Activated CD4-positive, alpha-beta memory T cell treated with anti-CD3 and anti-CD28 coated beads for 36 hours (primary cell): ENCODE data around the gene C1QTNF2. TPM values are rescaled to one million over a fixed set of nuclear protein-coding genes. Genes with fewer than 3 reads are reported as not detected.

Experiments used
- CTCF ChIA-PET: fragments of 350-600 bp; sonication (Branson Sonifier 250); formaldehyde crosslinking; loops from one replicate; lab custom pipeline; 2021; ENCODE audit warnings: antibody characterized with exemption, inconsistent platforms; lab: Charles Lee
- POLR2A ChIA-PET: fragments of 350-600 bp; sonication (Branson Sonifier 250); formaldehyde crosslinking; loops from one replicate; lab custom pipeline; 2021; ENCODE audit warnings: antibody characterized with exemption; lab: Charles Lee
- DNase-seq: peaks from one replicate; pipeline ENCODE4 v3.0.0-alpha.2; 2020
- H3K27ac Mint-ChIP-seq: one replicate; pipeline ENCODE4 v1.8.0; 2021; ENCODE audit warnings: mixed read lengths
- H3K27me3 Mint-ChIP-seq: one replicate; pipeline ENCODE4 v1.8.0; 2021; ENCODE audit warnings: mixed read lengths
- H3K36me3 Mint-ChIP-seq: one replicate; pipeline ENCODE4 v1.8.0; 2021; ENCODE audit warnings: mixed read lengths
- H3K4me1 Mint-ChIP-seq: one replicate; pipeline ENCODE4 v1.8.0; 2021; ENCODE audit warnings: low read depth, mixed read lengths
- H3K4me3 Mint-ChIP-seq: one replicate; pipeline ENCODE4 v1.8.0; 2021; ENCODE audit warnings: mild to moderate bottlenecking, mixed read lengths
- H3K9me3 Mint-ChIP-seq: one replicate; pipeline ENCODE4 v1.8.0; 2021; ENCODE audit warnings: mixed read lengths
- intact Hi-C: fragments of 100-400 bp; cut with micrococcal nuclease; formaldehyde crosslinking; loops from one replicate; pipeline ENCODE4 v1.15.1; 2023
- total RNA-seq, 2 experiments: library from RNA; stranded (reverse); gene quantifications; one replicate each; pipeline ENCODE4 v1.2.3, GENCODE V29; 2021

Gene C1QTNF2
- total RNA-seq, 2 experiments from 2014 or later: not detected

DNA sequence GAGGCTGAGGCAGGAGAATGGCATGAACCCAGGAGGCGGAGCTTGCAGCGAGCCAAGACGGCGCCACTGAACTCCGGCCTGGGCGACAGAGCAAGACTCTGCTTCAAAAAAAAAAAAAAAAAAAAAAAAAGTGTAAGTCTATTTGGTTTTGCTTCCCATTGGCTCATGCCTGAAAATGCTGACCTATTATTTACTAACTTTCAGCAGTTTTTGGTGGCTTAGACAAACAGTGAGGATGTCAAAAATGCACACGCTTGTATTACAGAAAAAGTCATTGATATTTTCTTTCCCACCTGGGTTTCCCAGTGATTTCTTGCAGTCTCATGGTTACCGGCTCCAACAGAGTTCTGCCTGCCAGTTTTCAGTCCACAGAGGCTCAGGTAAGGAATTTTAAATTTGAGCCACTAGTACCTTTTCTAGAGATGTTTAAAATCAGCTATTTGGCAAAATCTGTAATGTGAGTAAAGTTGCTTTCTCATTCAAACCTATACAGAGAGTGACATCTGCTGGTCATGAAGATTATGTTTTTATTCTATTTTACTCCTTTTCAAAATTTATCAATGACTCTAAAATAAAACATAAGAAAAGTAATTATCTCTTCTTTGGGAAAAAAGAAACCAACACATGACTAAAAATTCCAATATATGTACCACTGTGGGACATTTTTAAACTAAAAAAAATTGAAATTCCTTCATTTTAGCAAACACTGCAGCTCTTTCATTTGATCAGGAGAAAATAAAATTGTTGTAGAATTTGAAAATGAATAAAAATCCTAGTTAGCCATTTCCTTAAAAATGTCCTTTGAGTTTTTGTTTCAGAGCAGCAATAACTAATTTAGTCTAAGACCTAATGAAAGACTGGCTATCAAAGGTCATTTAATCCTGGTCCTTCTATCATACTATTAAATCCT is 20.6 kb upstream of the C1QTNF2 start:
- H3K4me1 Mint-ChIP-seq: no peaks in the 10 kb centered on the region
- no peaks in the 10 kb centered on the region for H3K27me3 Mint-ChIP-seq
- CTCF ChIA-PET: interaction anchor here (0.6 to 3.5 kb wide), 14 partner anchors 9 to 404 kb away, joined by 3 to 30 read pairs (median 4); partner anchors contain the start of genes C1QTNF2 and FAM200C
- intact Hi-C loops: loop anchor here (1.0 kb wide), 2 partner anchors 46 to 192 kb away; no protein-coding TSS in a partner anchor
- no peak overlapping the region for H3K4me3 Mint-ChIP-seq
- H3K9me3 Mint-ChIP-seq: peaks cover 20% of the 10 kb centered on the region
- H3K27ac Mint-ChIP-seq: no peak overlapping the region
- no peak for DNase-seq
- peaks cover 7% of the 10 kb centered on the region for H3K36me3 Mint-ChIP-seq
- POLR2A ChIA-PET: no interaction called here

DNA sequence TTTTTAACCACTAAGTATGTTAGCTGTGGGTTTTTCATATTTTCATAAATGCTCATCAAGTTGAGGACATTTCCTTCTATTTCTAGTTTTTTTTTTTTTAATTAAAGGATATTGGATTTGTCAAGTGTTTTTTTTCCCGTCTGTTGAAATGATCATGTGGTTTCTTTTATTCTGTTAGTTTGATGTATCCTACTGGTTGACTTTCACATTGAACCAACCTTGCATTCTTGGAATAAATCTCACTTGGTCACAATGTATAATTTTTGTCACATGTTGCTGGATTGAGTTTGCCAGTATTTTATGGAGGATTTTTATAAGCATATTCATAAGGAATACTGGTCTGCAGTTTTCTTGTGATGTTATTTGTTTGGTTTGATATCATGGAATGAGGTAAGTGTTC is 17.0 kb upstream of the C1QTNF2 start:
- intact Hi-C loops: no loop called here
- Mint-ChIP-seq H3K4me3 (no peak overlapping the region), H3K27ac (no peak overlapping the region), H3K27me3 (no peaks in the 10 kb centered on the region), H3K9me3 (peaks cover 20% of the 10 kb centered on the region), H3K36me3 (peaks cover 7% of the 10 kb centered on the region), H3K4me1 (no peaks in the 10 kb centered on the region)
- POLR2A ChIA-PET: no interaction called here
- CTCF ChIA-PET: no interaction called here
- DNase-seq: no peak

GRCh38 chr5:160385496-160385895 is 15.1 kb upstream of the C1QTNF2 start:
- peaks cover 20% of the 10 kb centered on the region for H3K9me3 Mint-ChIP-seq
- no peaks in the 10 kb centered on the region for H3K4me1 Mint-ChIP-seq
- no peak for DNase-seq
- peaks cover 7% of the 10 kb centered on the region for H3K36me3 Mint-ChIP-seq
- no peaks in the 10 kb centered on the region for H3K27me3 Mint-ChIP-seq
- intact Hi-C loops: no loop called here
- ChIA-PET POLR2A (no interaction called here), CTCF (no interaction called here)
- no peak overlapping the region for H3K4me3 Mint-ChIP-seq
- H3K27ac Mint-ChIP-seq: no peak overlapping the region

DNA sequence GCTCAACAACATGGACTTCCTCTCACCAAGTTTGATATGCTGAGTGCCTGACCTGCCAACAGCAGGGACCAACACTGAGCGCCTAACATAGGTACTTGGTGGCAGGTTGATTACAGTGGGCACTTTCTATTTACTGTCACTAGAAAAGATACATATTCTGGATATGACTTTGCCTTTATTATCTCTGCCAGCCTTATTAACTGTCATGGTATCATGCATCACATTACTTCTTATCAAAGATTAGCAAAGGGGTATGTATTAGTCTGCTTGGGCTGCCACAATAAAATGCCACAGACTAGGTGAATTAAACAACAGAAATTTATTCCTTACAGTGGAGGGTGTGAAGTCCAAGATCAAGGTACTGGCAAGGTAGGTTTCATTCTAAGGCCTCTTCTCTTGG is 14.3 kb upstream of the C1QTNF2 start:
- DNase-seq: no peak
- Mint-ChIP-seq H3K4me3 (no peak overlapping the region), H3K27me3 (peaks cover 2% of the 10 kb centered on the region), H3K9me3 (peaks cover 20% of the 10 kb centered on the region), H3K27ac (no peak overlapping the region), H3K36me3 (peaks cover 7% of the 10 kb centered on the region), H3K4me1 (no peaks in the 10 kb centered on the region)
- intact Hi-C loops: no loop called here
- CTCF ChIA-PET: no interaction called here
- POLR2A ChIA-PET: no interaction called here

DNA sequence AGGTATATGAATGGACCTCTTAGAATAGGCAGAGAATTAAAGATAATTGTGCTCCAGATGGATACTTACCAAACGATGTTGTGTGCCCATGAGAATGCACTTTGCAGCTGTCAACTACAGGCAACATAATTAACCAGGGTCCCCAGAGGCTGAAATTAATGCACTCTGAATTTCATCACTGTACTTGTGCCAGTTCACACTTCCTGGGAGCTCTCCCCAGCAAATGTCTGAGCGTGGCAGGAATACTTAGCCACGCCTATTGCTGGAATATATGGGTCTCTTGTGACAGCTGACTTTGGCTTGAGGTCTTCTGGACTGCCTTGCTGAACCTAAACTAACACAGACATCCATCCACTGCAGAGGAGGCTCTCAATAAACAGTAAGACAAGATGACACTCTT is 11.9 kb upstream of the C1QTNF2 start:
- Mint-ChIP-seq H3K4me1 (no peaks in the 10 kb centered on the region), H3K27ac (no peak overlapping the region), H3K36me3 (peaks cover 1% of the 10 kb centered on the region), H3K4me3 (no peak overlapping the region), H3K27me3 (peaks cover 8% of the 10 kb centered on the region), H3K9me3 (peaks cover 7% of the 10 kb centered on the region)
- intact Hi-C loops: no loop called here
- ChIA-PET POLR2A (no interaction called here), CTCF (interaction anchor here (1.0 kb wide), 1 partner anchor 8 kb away, joined by 3 read pairs; no protein-coding TSS in a partner anchor)
- no peak for DNase-seq

GRCh38 chr5:160380041-160380440 is 9.6 kb upstream of the C1QTNF2 start:
- H3K36me3 Mint-ChIP-seq: peaks cover 1% of the 10 kb centered on the region
- no peak overlapping the region for H3K4me3 Mint-ChIP-seq
- no peak for DNase-seq
- ChIA-PET CTCF (interaction anchor here (1.1 to 1.2 kb wide), 2 partner anchors 11 to 35 kb away, joined by 3 read pairs; no protein-coding TSS in a partner anchor), POLR2A (no interaction called here)
- peaks cover 19% of the 10 kb centered on the region for H3K27me3 Mint-ChIP-seq
- no peaks in the 10 kb centered on the region for H3K9me3 Mint-ChIP-seq
- intact Hi-C loops: no loop called here
- no peak overlapping the region for H3K27ac Mint-ChIP-seq
- no peaks in the 10 kb centered on the region for H3K4me1 Mint-ChIP-seq

DNA sequence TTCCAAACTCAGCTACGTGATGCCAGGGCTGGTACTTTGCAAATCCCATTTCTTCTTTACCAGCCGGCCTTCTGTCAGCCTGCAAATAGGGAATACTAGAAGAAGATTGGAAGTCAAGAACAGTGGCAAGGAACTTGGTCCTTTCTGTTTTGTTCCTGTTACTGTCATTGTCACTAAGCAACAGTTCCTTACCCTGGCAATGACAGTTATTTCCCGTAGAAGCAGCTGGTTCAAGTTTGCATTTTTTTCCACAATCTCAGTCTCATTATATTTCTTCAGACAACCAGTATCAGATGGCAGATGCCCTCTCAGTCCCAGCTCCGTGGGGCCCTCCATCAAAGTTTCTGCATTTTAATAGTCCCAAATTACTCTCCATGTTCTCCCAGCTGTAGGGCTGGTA is 9.1 kb upstream of the C1QTNF2 start:
- no peaks in the 10 kb centered on the region for H3K4me1 Mint-ChIP-seq
- H3K27ac Mint-ChIP-seq: no peak overlapping the region
- intact Hi-C loops: no loop called here
- DNase-seq: no peak
- ChIA-PET CTCF (interaction anchor here (1.2 kb wide), 1 partner anchor 34 kb away, joined by 3 read pairs; no protein-coding TSS in a partner anchor), POLR2A (no interaction called here)
- no peaks in the 10 kb centered on the region for H3K9me3 Mint-ChIP-seq
- no peak overlapping the region for H3K4me3 Mint-ChIP-seq
- H3K27me3 Mint-ChIP-seq: peaks cover 22% of the 10 kb centered on the region
- H3K36me3 Mint-ChIP-seq: peaks cover 1% of the 10 kb centered on the region

- peaks cover 1% of the 10 kb centered on the region for H3K36me3 Mint-ChIP-seq
- ChIA-PET CTCF (no interaction called here), POLR2A (no interaction called here)
- no peak overlapping the region for H3K4me3 Mint-ChIP-seq
- H3K27ac Mint-ChIP-seq: no peak overlapping the region
- intact Hi-C loops: no loop called here
- H3K27me3 Mint-ChIP-seq: peaks cover 28% of the 10 kb centered on the region
- DNase-seq: no peak
- H3K4me1 Mint-ChIP-seq: no peaks in the 10 kb centered on the region
- no peaks in the 10 kb centered on the region for H3K9me3 Mint-ChIP-seq
Measured at GRCh38 chr5:160378330-160378729, 7.9 kb upstream of the C1QTNF2 start.

DNA sequence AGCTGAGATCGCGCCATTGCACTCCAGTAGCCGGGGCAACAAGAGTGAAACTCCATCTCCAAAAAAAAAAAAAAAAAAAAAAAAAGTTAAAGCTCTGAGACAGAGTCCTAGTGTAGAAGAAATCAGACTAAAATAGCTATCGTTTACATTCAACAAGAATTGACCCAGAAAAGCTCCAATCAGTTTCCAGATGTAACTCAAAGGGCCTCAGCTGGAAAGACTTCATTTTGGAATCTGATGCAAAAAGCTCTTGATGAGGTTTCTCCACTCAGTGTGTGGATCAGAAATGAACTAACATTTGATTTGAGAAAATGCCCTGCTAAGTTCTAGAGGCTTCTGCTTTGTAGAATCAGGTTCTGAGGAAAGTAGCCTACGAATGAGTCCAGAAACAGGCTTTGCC is 7.2 kb upstream of the C1QTNF2 start:
- H3K27me3 Mint-ChIP-seq: peaks cover 32% of the 10 kb centered on the region
- intact Hi-C loops: no loop called here
- ChIA-PET CTCF (no interaction called here), POLR2A (no interaction called here)
- H3K4me3 Mint-ChIP-seq: no peak overlapping the region
- H3K9me3 Mint-ChIP-seq: no peaks in the 10 kb centered on the region
- H3K36me3 Mint-ChIP-seq: peaks cover 1% of the 10 kb centered on the region
- no peak for DNase-seq
- no peak overlapping the region for H3K27ac Mint-ChIP-seq
- H3K4me1 Mint-ChIP-seq: no peaks in the 10 kb centered on the region

GRCh38 chr5:160376416-160376815 is 6.0 kb upstream of the C1QTNF2 start:
- intact Hi-C loops: no loop called here
- H3K27ac Mint-ChIP-seq: no peak overlapping the region
- ChIA-PET POLR2A (no interaction called here), CTCF (interaction anchor here (0.7 to 1.7 kb wide), 2 partner anchors 31 to 293 kb away, joined by 4 to 6 read pairs; no protein-coding TSS in a partner anchor)
- peaks cover 1% of the 10 kb centered on the region for H3K36me3 Mint-ChIP-seq
- no peaks in the 10 kb centered on the region for H3K9me3 Mint-ChIP-seq
- H3K4me3 Mint-ChIP-seq: no peak overlapping the region
- peaks cover 41% of the 10 kb centered on the region for H3K27me3 Mint-ChIP-seq
- no peaks in the 10 kb centered on the region for H3K4me1 Mint-ChIP-seq
- no peak for DNase-seq

DNA sequence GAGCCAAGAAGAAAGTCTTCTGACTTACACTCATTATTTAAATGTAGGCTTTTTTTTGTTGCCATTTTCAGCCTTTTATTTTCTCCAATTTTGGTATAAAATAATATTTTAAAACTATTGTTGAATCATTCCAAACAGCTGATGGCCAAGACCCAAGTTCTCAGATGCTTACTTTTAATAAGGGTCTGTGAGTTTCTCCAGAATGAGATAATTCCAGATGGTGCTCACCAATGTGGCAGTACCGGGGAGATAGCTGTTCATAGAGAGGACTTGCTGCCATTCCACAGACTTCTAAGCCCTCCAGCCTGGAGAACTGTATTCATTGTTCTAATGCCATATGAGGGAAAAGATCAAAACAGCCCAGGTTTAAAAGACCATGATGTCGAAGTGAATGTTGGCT is 5.3 kb upstream of the C1QTNF2 start:
- DNase-seq: no peak
- H3K9me3 Mint-ChIP-seq: no peaks in the 10 kb centered on the region
- H3K4me1 Mint-ChIP-seq: peaks cover 4% of the 10 kb centered on the region
- H3K27ac Mint-ChIP-seq: no peak overlapping the region
- H3K27me3 Mint-ChIP-seq: peaks cover 48% of the 10 kb centered on the region
- no peak overlapping the region for H3K4me3 Mint-ChIP-seq
- peaks cover 1% of the 10 kb centered on the region for H3K36me3 Mint-ChIP-seq
- ChIA-PET POLR2A (no interaction called here), CTCF (interaction anchor here (1.7 kb wide), 1 partner anchor 30 kb away, joined by 6 read pairs; no protein-coding TSS in a partner anchor)
- intact Hi-C loops: no loop called here

DNA sequence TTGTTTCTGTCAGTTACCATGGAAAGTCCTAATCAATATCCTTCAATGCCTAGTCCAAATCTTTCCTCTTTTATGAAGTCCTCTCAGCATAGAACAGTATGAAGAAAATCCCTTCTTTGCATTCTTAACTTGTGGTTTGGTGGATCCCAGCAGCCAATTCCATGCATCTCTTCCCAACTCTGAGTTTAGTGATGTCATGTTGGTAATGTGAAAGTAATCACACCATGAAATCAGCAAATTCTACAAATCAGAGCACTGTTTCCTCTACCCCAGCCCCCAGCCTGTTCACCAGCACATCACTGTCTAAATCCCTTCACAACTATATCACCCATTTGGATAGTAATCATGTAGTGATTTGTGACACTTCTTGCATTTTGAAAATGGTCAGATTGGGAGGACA is 4.7 kb upstream of the C1QTNF2 start:
- peaks cover 49% of the 10 kb centered on the region for H3K27me3 Mint-ChIP-seq
- peaks cover 1% of the 10 kb centered on the region for H3K36me3 Mint-ChIP-seq
- ChIA-PET CTCF (interaction anchor here (1.7 kb wide), 1 partner anchor 29 kb away, joined by 6 read pairs; no protein-coding TSS in a partner anchor), POLR2A (no interaction called here)
- H3K27ac Mint-ChIP-seq: no peak overlapping the region
- DNase-seq: no peak
- no peaks in the 10 kb centered on the region for H3K9me3 Mint-ChIP-seq
- H3K4me3 Mint-ChIP-seq: no peak overlapping the region
- H3K4me1 Mint-ChIP-seq: peaks cover 5% of the 10 kb centered on the region
- intact Hi-C loops: no loop called here
